K562 (cell line): Measurements from ENCODE around the gene RNASE13. TPM values are rescaled to one million over a fixed set of nuclear protein-coding genes. Genes with fewer than 3 reads are reported as not detected.

Experiments
- ATAC-seq: fragments of 200-7000 bp; cut with Tn5 transposase; 3 replicates; pipeline ENCODE4 v1.9.1; 2020; ENCODE audit warnings: moderate library complexity
- BruUV-seq: library from RNA; stranded (reverse); fragments of 400-500 nt; replicated peaks from 2 replicates; lab custom pipeline; 2021; lab: Mats Ljungman, UMichigan
- CTCF ChIA-PET: fragments of 300-600 bp; formaldehyde crosslinking; extraction: SDS; loops from one replicate; lab custom pipeline; 2021; ENCODE audit warnings: low intra/inter-chr PET ratio; lab: Yijun Ruan, JAX
- POLR2A ChIA-PET: fragments of 300-600, 350-650 bp; sonication (Branson Sonifier 250); formaldehyde crosslinking; extraction: SDS; loops from one replicate; lab custom pipeline; 2021; ENCODE audit warnings: antibody characterized with exemption, inconsistent platforms; lab: Yijun Ruan, JAX
- DNase-seq, 4 experiments: peaks; one replicate each; pipeline versions ENCODE4 v3.0.0 to v3.0.0-alpha.2; 2011 to 2018; ENCODE audit warnings: low spot score in 3 of 4, mixed read lengths in 3 of 4; ENCODE audit errors: extremely low read depth in 1 of 4
- FAIRE-seq: peaks from 2 replicates; lab custom pipeline; 2011; peaks lifted over from hg19 to GRCh38; lab: Jason Lieb, UNC
- H2AFZ ChIP-seq: 2 replicates; pipeline ENCODE4 v1.6.0; 2011; ENCODE audit warnings: low read depth, low read length, control low read depth, inconsistent platforms
- H3K27ac ChIP-seq: fragments of 200-600 bp; 3 replicates; pipeline ENCODE4 v1.8.0; 2011; ENCODE audit warnings: low read depth, mild to moderate bottlenecking, control low read depth, inconsistent platforms, low read length, moderate library complexity, mixed read lengths; ENCODE audit errors: extremely low read depth
- H3K27me3 ChIP-seq, 2 experiments: fragments of 300-600 bp in 1 of 2; 2 replicates in 1 of 2; 3 replicates in 1 of 2; pipeline versions ENCODE4 v1.6.0 to v1.8.0; 2011; ENCODE audit warnings: inconsistent platforms in 2 of 2, low read length in 2 of 2, mild to moderate bottlenecking in 1 of 2, mixed read lengths in 1 of 2, moderate library complexity in 1 of 2; ENCODE audit not compliant: control insufficient read depth in 2 of 2, insufficient read depth in 2 of 2
- H3K36me3 ChIP-seq: fragments of 300-600 bp; 3 replicates; pipeline ENCODE4 v1.8.0; 2011; ENCODE audit warnings: mild to moderate bottlenecking, low read length, inconsistent platforms; ENCODE audit not compliant: control insufficient read depth, insufficient read depth
- H3K4me1 ChIP-seq, 2 experiments: fragments of 200-600 bp in 1 of 2; replicated peaks in 1 of 2; 2 replicates in 1 of 2; 3 replicates in 1 of 2; pipeline versions ENCODE4 v1.5.1 to v1.8.0; 2011; ENCODE audit warnings: inconsistent platforms in 2 of 2, low read length in 2 of 2, mild to moderate bottlenecking in 1 of 2, mixed read lengths in 1 of 2, moderate library complexity in 1 of 2; ENCODE audit not compliant: control insufficient read depth in 2 of 2, insufficient read depth in 2 of 2
- H3K4me2 ChIP-seq: 2 replicates; pipeline ENCODE4 v1.6.1; 2011; ENCODE audit warnings: low read length, control low read depth, inconsistent platforms, mixed read lengths; ENCODE audit not compliant: insufficient read depth
- H3K4me3 ChIP-seq: fragments of 200-600 bp; sonication (generic), shearing (Covaris generic); 2 replicates; pipeline ENCODE4 v1.5.1; 2016; ENCODE audit warnings: control low read depth, inconsistent platforms
- H3K79me2 ChIP-seq: fragments of 200-600 bp; 3 replicates; pipeline ENCODE4 v1.8.0; 2011; ENCODE audit warnings: low read length, inconsistent platforms; ENCODE audit not compliant: control insufficient read depth, insufficient read depth
- H3K9ac ChIP-seq, 2 experiments: 2 replicates each; pipeline versions ENCODE4 v1.6.0 to v1.6.1; 2011; ENCODE audit warnings: low read depth in 2 of 2, low read length in 2 of 2, control low read depth in 1 of 2, inconsistent platforms in 1 of 2, mild to moderate bottlenecking in 1 of 2, mixed read lengths in 1 of 2; ENCODE audit not compliant: insufficient read depth in 1 of 2
- H3K9me1 ChIP-seq: one replicate; pipeline ENCODE4 v1.6.0; 2011; ENCODE audit warnings: inconsistent platforms, mild to moderate bottlenecking, low read length, moderate library complexity; ENCODE audit not compliant: control insufficient read depth, insufficient read depth
- H3K9me3 ChIP-seq: replicated peaks from 2 replicates; pipeline ENCODE4 v1.5.1; 2011; ENCODE audit warnings: low read depth, low read length, inconsistent platforms; ENCODE audit not compliant: control insufficient read depth, insufficient read depth
- H4K20me1 ChIP-seq: replicated peaks from 2 replicates; pipeline ENCODE4 v1.6.1; 2011; ENCODE audit warnings: low read length, inconsistent platforms, mixed read lengths; ENCODE audit not compliant: control insufficient read depth, insufficient read depth
- E2F3 ChIP-seq: fragments of 250-450 bp; sonication (Bioruptor Pico); IDR thresholded peaks from 2 replicates; pipeline ENCODE4 v1.4.0; 2020; ENCODE audit warnings: mild to moderate bottlenecking
- EP300 ChIP-seq: IDR thresholded peaks from 2 replicates; pipeline ENCODE4 v1.6.1; 2012; ENCODE audit warnings: low read length, improper control_type of control experiment
- ESRRA ChIP-seq: fragments of 450-650 bp; IDR thresholded peaks from 2 replicates; pipeline ENCODE4 v1.6.1; 2014; ENCODE audit warnings: low read depth, mild to moderate bottlenecking, moderate library complexity, borderline replicate concordance
- ETV1 ChIP-seq: fragments of 450-650 bp; conservative IDR thresholded peaks from 2 replicates; pipeline ENCODE4 v1.6.1; 2016; ENCODE audit warnings: missing genetic modification characterization, control low read depth, low read depth, missing compliant biosample characterization
- KDM1A ChIP-seq, 2 experiments: fragments of 450-650 bp; IDR thresholded peaks; 2 replicates each; pipeline ENCODE4 v1.6.1; 2016; ENCODE audit warnings: mild to moderate bottlenecking in 2 of 2
- MEIS2 ChIP-seq: fragments of 450-650 bp; IDR thresholded peaks from 2 replicates; pipeline ENCODE4 v1.6.1; 2014; ENCODE audit warnings: mild to moderate bottlenecking; ENCODE audit not compliant: partially characterized antibody
- NFATC3 ChIP-seq: fragments of 450-650 bp; IDR thresholded peaks from 2 replicates; pipeline ENCODE4 v1.6.1; 2017; ENCODE audit warnings: mild to moderate bottlenecking
- NFIC ChIP-seq: fragments of 450-650 bp; IDR thresholded peaks from 2 replicates; pipeline ENCODE4 v1.6.1; 2017; ENCODE audit warnings: mild to moderate bottlenecking, inconsistent platforms
- NR2C2 ChIP-seq, 2 experiments: fragments of 200-800 bp in 1 of 2; sonication (Bioruptor generic) in 1 of 2; sonication (generic) in 1 of 2; formaldehyde crosslinking in 1 of 2; IDR thresholded peaks; 2 replicates each; pipeline versions ENCODE4 v1.6.1 to v1.8.0; 2016 to 2022; ENCODE audit warnings: mild to moderate bottlenecking in 1 of 2, missing compliant biosample characterization in 1 of 2, missing genetic modification characterization in 1 of 2, missing genetic modification reagents in 1 of 2
- NR4A1 ChIP-seq, 2 experiments: fragments of 250-450 bp in 1 of 2; fragments of 450-650 bp in 1 of 2; sonication (Bioruptor Pico) in 1 of 2; IDR thresholded peaks; 2 replicates each; pipeline versions ENCODE4 v1.4.0 to v1.6.1; 2016 to 2020; ENCODE audit warnings: mild to moderate bottlenecking in 2 of 2, missing compliant biosample characterization in 1 of 2, missing genetic modification characterization in 1 of 2, moderate library complexity in 1 of 2
- POLR2AphosphoS2 ChIP-seq: IDR thresholded peaks from 2 replicates; pipeline ENCODE4 v1.6.1; 2012; ENCODE audit warnings: low read length, improper control_type of control experiment
- XRCC3 ChIP-seq: fragments of 450-650 bp; IDR thresholded peaks from 2 replicates; pipeline ENCODE4 v1.6.1; 2017; ENCODE audit warnings: mild to moderate bottlenecking, moderate library complexity
- ZFP36 ChIP-seq: fragments of 150-350 bp; IDR thresholded peaks from 2 replicates; pipeline ENCODE4 v1.6.1; 2018; ENCODE audit warnings: low read length, low read depth; ENCODE audit not compliant: partially characterized antibody
- ZHX1 ChIP-seq: fragments of 150-350 bp; conservative IDR thresholded peaks from 2 replicates; pipeline ENCODE4 v1.6.1; 2014; ENCODE audit warnings: low read length
- ZKSCAN8 ChIP-seq: fragments of 200-800 bp; sonication (Bioruptor generic); IDR thresholded peaks from 2 replicates; pipeline ENCODE4 v1.6.1; 2016; ENCODE audit warnings: missing genetic modification characterization, missing compliant biosample characterization
- ZNF431 ChIP-seq: sonication (generic); formaldehyde crosslinking; IDR thresholded peaks from 2 replicates; pipeline ENCODE4 v1.8.0; 2022; ENCODE audit warnings: mild to moderate bottlenecking, missing genetic modification reagents
- WGBS: fragments of 100-300 bp; shearing (Covaris generic); methylation state at CpG from one replicate; pipeline ENCODE4 v1.1.6; 2016; ENCODE audit warnings: low coverage, mixed read lengths; ENCODE audit not compliant: insufficient coverage; ENCODE audit errors: missing lambda C conversion rate; 5-methylcytosine and 5-hydroxymethylcytosine counted together
- in situ Hi-C: fragments of 300-500 bp; cut with MboI; formaldehyde crosslinking; loops from 4 replicates; pipeline ENCODE4 v1.15.0; 2018; ENCODE audit warnings: inconsistent platforms, mixed read lengths
- intact Hi-C: fragments of 100-400 bp; cut with micrococcal nuclease; formaldehyde crosslinking; loops from 2 replicates; pipeline ENCODE4 v1.14.2; 2022
- polyA plus RNA-seq, 8 experiments: library from polyadenylated mRNA; depleted of rRNA in 4 of 8; stranded (reverse) in 5 of 8; unstranded in 3 of 8; fragments of >200 nt; fragmentation: Nextera tagmentation in 2 of 8; fragmentation: Illumina TruSeq in 1 of 8; extraction: Ambion mirVana in 2 of 8; extraction: Trizol in 1 of 8; gene quantifications; 2 replicates each; pipeline versions ENCODE4 v1.2.1 to v1.2.3, GENCODE V29; 2011 to 2014; ENCODE audit warnings: inconsistent platforms in 1 of 8, missing spikeins in 1 of 8
- total RNA-seq, 7 experiments: library from RNA; depleted of rRNA in 6 of 7; stranded (reverse); fragments of >200 nt in 6 of 7; fragmentation: Illumina TruSeq in 2 of 7; extraction: Trizol in 2 of 7; gene quantifications; 2 replicates each; pipeline versions ENCODE4 v1.2.1 to v1.2.3, GENCODE V29; 2011 to 2021; ENCODE audit warnings: low replicate concordance in 1 of 7
- TF ChIP-seq, protein P1 (sequence below): fragments of 150-350 bp; IDR thresholded peaks from 2 replicates; pipeline ENCODE4 v1.6.1; 2014; ENCODE audit warnings: low read depth, mild to moderate bottlenecking, low read length, borderline replicate concordance

Gene RNASE13
- total and polyA plus RNA-seq, 9 of the 15 experiments (the other 6 are each of a cell fraction or from before 2014, with no cell fraction given), result not detected

DNA sequence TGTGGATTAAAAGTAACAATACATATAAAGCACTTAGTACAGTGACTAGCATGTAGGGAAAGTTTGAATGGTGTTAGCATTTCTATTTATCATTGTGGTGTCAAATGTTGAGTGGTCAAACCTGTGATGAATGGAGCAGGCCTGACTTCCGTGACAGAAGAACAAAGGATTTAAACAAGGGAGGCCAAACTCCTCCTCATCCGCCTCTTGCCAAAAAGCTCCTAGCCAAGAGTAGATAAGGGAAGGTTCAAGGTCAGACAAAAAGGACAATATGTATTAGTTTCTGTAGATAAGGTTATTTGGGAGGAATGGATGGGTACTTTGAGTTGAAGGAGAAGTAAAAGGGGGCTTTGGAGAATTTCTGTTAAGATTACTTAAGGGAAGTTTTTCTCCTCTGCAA lies 14.0 kb upstream of the RNASE13 start:
- CTCF ChIA-PET, result interaction anchor here (0.6 kb wide), 1 partner anchor 53 kb away, joined by 3 read pairs; no protein-coding TSS in a partner anchor
- FAIRE-seq, result no peak
- Histone ChIP-seq H3K4me1 (peaks cover 5 to 14% of the 10 kb centered on the region in 2 experiments; a peak in 4 of 5 replicates), H3K9me1 (no peaks in the 10 kb centered on the region), H3K36me3 (no peaks in the 10 kb centered on the region), H3K27ac (no peak overlapping the region), H3K4me3 (no peak overlapping the region), H3K9me3 (no peaks in the 10 kb centered on the region), H3K9ac (no peak overlapping the region), H3K79me2 (no peaks in the 10 kb centered on the region), H2AFZ (peak overlapping the region; percentile 54), H3K4me2 (no peak overlapping the region), H4K20me1 (no peaks in the 10 kb centered on the region), H3K27me3 (no peaks in the 10 kb centered on the region)
- WGBS, result 34% methylated on average over 2 of the region's 2 CpGs
- peak in 1 of 4 experiments; percentile 24 for DNase-seq
- in situ Hi-C loops, result no loop called here
- POLR2A ChIA-PET, result interaction anchor here (0.6 to 1.4 kb wide), 3 partner anchors 10 to 33 kb away, joined by 3 to 5 read pairs (median 4); no protein-coding TSS in a partner anchor
- intact Hi-C loops, result no loop called here
- ATAC-seq, result no peak
- no TSS peak for BruUV-seq
- no peak for TF ChIP-seq NR2C2 (CRISPR knock-in tag; IDR thresholded peaks at IDR 0.05)
- peak; percentile 25; the same call in 1 of the 2 replicates for TF ChIP-seq NR2C2 (tag; IDR thresholded peaks at IDR 0.05)
- no peak for TF ChIP-seq XRCC3
- no peak for TF ChIP-seq ZHX1
- peak; percentile 61 for TF ChIP-seq MEIS2
- TF ChIP-seq NFIC, result 0 out of 2 replicates have a peak, but pooled peaks have one; percentile 7
- TF ChIP-seq ZKSCAN8 (CRISPR knock-in tag), result no peak
- peak; percentile 82 for TF ChIP-seq ESRRA
- 0 out of 2 replicates have a peak, but pooled peaks have one; percentile 24 for TF ChIP-seq ETV1 (tag)
- no peak for TF ChIP-seq KDM1A (IDR thresholded peaks at IDR 0.05)
- no peak for TF ChIP-seq ZFP36
- TF ChIP-seq E2F3 (CRISPR knock-in tag), result no peak
- no peak for TF ChIP-seq NFATC3
- TF ChIP-seq, protein P1, sequence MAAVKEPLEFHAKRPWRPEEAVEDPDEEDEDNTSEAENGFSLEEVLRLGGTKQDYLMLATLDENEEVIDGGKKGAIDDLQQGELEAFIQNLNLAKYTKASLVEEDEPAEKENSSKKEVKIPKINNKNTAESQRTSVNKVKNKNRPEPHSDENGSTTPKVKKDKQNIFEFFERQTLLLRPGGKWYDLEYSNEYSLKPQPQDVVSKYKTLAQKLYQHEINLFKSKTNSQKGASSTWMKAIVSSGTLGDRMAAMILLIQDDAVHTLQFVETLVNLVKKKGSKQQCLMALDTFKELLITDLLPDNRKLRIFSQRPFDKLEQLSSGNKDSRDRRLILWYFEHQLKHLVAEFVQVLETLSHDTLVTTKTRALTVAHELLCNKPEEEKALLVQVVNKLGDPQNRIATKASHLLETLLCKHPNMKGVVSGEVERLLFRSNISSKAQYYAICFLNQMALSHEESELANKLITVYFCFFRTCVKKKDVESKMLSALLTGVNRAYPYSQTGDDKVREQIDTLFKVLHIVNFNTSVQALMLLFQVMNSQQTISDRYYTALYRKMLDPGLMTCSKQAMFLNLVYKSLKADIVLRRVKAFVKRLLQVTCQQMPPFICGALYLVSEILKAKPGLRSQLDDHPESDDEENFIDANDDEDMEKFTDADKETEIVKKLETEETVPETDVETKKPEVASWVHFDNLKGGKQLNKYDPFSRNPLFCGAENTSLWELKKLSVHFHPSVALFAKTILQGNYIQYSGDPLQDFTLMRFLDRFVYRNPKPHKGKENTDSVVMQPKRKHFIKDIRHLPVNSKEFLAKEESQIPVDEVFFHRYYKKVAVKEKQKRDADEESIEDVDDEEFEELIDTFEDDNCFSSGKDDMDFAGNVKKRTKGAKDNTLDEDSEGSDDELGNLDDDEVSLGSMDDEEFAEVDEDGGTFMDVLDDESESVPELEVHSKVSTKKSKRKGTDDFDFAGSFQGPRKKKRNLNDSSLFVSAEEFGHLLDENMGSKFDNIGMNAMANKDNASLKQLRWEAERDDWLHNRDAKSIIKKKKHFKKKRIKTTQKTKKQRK, result no peak
- TF ChIP-seq EP300, result no peak
- TF ChIP-seq POLR2AphosphoS2, result no peak
- TF ChIP-seq ZNF431, result no peak
- no peak for TF ChIP-seq NR4A1 (CRISPR knock-in tag; IDR thresholded peaks at IDR 0.05)
- TF ChIP-seq NR4A1 (tag; IDR thresholded peaks at IDR 0.05), result no peak
